Superior temporal gyrus (tissue), 1 donor: ENCODE measurements around the gene AGXT.
A peak's percentile ranks its signal among the peaks of the same experiment; 100 is the strongest.

Experiments
- DNase-seq: peaks from one replicate; pipeline ENCODE4 v3.0.0-alpha.2; 2016; ENCODE audit errors: extremely low spot score

Gene AGXT

DNA sequence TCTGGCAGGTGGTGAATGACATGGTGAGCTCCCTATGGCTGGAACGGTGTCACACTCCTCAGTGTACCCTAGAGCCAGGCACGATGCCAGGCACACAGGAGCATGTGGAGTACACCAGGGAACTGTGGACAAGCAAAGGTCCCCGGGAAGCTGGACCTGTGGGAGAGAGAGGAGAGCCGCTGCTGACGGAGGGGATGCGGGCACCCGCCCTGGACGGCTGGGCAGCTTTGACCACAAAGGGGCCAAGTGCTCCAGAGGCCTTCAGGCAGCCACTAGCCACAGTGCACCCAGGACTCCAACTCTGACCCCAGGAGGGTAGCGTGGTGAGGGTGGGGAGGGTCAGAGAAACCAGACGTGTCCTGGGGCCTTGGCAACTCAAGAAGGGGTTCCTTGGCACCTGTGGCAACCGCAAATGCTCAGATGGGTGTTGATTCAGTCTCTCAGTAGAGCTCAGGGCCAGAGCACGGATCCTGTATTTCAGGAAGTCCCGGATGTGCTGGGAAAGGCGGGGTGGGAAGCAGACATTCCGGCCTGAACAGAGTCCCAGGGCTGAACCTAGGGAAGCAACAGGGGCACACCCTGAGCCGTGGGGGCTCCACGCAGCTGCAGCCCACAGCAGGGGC is 29.6 kb downstream of the AGXT start:
- DNase-seq = peak; percentile 27

DNA sequence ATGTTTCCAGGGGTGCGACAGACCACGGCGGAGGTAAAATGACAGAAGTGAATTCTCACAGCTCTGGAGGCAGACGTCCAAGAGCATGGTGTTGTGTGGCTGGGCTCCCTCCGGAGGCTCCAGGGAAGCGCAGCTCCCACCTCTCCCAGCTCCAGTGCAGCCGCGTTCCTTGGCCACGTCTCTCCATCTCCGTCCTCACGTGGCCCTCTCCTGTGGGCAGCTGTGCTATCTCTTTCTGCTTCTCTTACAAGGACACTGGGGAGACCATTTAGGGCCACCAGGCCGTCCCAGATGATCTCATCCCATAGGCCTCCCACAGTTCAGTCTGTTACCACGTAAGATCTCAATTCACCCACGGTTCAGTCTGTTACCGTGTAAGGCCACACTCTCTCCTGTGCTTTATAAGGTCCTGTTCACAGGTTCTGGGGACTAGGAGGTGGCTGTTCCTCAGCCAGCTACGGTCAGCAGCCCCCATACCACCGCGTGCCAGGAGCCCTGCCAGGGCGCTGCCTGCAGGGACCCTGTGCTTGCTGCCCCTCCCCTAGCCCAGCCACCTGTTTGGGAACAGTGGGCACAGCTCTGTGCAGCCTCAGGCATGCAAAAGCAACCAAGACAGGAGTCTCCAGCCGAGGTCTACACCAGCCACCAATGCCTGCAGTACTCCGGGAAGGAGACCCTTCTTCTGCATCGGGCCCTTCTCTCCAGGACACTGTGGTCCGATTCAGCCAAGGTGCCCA is 30.3 kb downstream of the AGXT start:
- DNase-seq = peak; percentile 21

- DNase-seq = no peak
Measured at GRCh38 chr2:240899468-240899865, 30.8 kb downstream of the AGXT start.

DNA sequence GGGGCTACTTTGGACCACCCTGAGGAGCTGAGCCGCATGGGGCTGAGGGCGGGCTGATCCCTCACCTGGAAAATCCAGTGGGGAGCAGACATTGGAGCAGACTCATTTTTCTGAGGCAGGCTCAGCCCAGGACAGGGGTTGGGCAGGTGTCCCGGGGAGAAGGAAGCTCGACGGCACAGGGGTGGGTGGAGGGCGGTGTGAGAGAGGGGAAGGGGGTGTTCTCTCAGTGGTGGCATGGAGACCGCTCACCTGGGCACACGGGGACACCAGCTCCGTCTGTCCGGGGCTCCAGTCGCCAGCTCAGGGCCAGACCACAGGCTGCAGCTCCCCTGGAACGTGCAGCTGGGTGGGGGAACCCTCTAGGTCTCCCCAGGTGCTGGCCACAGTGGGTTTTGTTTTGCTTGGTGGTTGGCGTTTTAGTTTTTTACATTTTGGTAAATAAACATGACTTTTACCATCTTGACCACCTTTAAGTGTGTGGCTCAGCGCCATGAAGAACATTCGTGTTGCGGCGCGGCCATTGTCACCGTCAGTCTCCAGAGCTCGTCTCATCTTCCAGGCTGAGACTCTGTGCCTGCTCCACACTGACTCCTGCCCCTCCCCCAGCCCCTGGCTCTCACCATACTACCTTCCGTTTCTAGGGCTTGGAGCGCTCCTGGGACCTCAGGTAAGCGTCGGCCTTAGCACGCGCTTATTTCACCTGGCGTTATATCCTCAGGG is 31.7 kb downstream of the AGXT start:
- DNase-seq = no peak

- no peak for DNase-seq
Measured at GRCh38 chr2:240901986-240902614, 33.5 kb downstream of the AGXT start.

DNA sequence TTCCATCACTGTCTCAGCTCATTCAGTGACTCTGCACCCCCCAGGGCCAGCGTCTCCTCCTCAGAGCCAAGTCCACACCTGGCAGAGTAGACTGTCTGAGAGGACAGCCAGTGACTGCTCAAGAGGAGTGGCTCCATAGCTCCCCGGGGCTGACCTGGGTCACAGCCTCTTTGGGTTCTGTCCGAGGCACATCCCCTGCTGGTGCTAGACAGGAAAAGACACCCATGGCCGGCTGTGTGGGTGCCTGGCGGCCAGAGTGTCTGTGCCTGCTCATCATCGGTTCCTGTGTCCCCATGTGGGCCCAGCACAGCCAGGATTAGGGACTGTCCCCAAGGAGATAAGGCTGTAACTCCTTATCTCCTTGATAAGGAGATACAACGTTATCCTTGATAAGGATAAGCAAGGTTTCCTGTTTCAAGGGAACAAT is 34.0 kb downstream of the AGXT start:
- DNase-seq = no peak

- no peak for DNase-seq
Measured at GRCh38 chr2:240903191-240904060, 34.8 kb downstream of the AGXT start.

- DNase-seq = no peak
Measured at GRCh38 chr2:240904216-240905175, 35.9 kb downstream of the AGXT start.

GRCh38 chr2:240905176-240905781 is 36.7 kb downstream of the AGXT start:
- DNase-seq = no peak

- DNase-seq = no peak
Measured at GRCh38 chr2:240906141-240906910, 37.7 kb downstream of the AGXT start, which contains the start of gene CROCC2. Gene CROCC2 (plus strand): TSS chr2:240906336. CDS start chr2:240906514, 178 bp downstream.

DNA sequence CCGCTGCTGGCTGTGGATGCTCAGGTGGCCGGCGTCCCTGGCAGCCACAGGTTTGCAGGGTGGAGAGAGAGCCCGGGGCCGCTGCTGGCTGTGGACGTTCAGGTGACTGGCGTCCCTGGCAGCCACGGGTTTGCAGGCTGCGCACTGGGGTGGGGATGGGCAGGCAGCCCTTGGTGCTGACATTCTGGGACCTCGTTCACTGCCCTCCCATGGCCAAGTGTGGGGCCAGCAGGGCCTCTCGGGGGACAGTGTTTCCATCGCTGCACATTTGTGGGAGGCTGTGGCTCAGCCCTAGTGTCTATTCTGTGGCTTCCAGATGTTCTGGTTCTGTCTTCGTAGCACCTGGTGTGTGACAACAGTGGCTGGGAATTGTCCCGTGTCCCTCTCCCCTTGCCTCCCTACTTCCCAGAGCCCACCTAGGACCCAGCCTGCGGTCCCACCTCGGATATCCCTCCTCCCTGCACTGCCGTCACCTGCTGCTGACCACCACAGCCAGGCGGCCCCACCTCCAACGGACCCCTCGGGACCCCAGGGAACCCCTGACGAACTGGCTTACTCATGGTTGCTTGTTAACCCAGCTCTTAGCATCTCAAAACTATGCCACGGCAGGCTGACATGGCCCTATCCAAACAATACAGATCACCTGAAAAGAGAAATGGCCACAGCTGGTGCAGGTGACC is 38.4 kb downstream of the AGXT start:
- DNase-seq = no peak

DNA sequence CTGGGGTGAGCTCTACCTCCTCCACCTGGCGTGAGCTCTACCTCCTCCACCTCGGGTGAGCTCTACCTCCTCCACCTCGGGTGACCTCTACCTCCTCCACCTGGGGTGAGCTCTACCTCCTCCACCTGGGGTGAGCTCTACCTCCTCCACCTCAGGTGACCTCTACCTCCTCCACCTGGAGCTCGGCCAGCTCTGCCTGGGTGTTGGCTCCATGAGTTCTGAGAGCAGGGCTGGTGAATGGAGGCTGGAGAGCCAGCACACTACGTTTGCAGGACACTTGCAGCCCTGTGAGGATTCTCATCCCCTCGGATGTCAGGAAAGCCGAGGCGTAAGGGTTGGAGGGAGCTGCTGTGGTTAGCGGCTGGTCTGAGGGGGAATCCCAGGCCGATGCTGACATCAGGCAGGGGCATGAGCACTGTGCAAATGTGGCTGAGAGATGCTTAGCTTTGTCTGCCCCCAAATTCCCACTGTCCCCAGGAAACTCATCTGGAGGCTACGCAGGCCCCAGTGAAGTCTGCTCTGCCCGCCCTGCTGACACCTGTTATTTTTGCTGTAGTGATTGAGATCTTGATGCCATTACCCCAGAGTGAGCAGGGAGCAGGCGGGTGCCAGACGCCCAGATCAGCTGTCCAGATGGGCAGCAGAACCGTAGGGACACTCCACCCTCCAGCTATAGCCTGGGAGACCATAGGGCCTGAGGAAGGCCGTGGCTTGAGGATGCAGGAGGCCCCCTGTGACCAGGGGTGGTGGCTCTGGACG is 40.8 kb downstream of the AGXT start:
- no peak for DNase-seq

GRCh38 chr2:240911641-240912265 is 43.1 kb downstream of the AGXT start:
- DNase-seq = peak; percentile 8

DNA sequence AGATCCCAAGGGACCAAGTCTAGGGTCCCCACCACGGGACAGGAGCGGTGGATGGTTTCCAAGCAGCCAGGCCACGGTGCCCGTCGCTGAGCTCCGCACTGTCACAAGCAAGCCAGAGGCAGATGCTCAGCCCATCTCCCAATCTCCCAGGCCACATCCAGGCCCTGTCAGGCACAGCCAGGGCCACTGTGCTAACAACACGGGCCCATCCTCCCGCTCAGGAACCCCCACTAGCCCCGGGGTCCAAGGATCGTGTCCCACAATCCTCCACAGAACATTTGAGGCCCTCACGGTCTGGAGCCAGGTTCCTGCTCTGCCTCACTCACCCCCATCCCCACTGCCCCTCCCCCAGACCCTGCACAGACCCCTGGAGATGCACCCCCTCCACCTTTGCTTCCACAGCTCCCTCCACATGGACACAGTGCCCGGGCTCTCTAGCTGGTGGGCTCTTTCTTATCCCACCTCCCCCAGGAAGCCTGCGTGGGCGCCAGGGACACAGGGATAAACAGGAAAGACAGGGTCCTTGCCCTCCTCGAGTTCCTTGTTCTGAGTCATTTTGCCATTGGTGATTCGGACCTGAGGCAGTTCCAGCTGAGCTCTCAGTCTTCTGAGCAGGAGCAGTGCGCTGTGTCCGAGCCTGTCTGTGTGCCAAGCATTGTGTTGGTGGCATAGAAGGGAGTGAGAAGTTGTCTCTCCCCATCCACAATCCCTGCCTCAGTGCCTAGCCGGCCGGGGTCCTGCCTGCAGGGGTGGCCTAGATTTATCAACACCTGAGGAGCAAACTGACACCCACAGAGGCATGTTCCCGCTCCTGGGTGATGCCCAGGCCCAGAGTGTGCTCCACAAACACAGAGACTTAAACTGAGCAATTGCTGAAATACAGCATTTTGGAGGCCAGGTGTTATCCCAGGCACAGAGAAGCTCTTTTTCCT is 44.5 kb downstream of the AGXT start:
- DNase-seq = no peak

DNA sequence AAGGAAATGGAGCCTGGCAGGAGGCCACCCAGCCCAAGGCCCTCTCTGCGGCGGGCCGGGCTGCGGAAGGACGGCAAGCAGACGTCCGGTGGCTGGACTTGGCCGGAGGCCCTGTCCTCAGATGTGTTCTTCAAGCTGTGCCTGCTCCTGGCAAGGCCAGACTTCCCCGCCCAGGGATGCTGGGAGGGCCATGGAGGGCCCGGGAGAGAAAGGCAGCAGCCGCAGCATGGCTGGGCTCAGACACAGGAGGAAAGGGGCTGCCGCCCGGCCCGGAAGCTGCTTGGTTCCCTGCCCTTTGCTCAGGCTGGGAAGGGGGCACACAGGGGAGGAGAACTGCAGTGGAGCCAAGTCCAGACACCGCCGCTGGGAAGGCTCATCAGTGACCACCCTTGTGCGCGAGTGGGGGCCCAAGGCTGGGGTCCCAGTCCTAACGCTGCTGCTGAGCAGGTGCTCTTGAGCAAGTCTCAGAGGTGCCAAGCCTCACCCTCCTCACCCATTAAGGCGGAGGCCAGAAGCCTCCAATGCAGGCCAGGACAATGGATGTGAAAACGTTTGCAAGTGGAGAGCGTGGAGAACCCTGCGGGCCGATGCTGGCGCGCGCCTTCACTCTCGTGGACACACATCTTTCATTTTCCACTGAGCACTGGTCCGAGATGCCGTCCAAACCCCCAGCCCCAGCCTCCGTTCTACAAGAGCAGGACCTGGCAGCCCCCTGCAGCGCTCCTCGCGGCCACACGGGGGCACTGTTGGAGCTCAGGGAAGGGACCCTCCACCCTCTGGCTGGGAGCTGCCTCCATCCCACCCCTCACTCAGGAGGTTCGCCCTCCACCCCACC is 45.4 kb downstream of the AGXT start:
- DNase-seq = peak; percentile 15
